K562 (cell line): ENCODE data around the gene ALB.

Experiments used
- AFF4 ChIP-seq: sonication (generic); formaldehyde crosslinking; IDR thresholded peaks from 2 replicates; pipeline ENCODE4 v1.8.0; 2023; ENCODE audit warnings: mild to moderate bottlenecking, missing genetic modification reagents
- CTCF ChIP-seq, 3 experiments: IDR thresholded peaks in 2 of 3; conservative IDR thresholded peaks in 1 of 3; 2 replicates each; pipeline ENCODE4 v1.5.1; 2011 to 2012; ENCODE audit warnings: low read length in 3 of 3, mild to moderate bottlenecking in 3 of 3, control low read depth in 2 of 3, improper control_type of control experiment in 1 of 3, inconsistent platforms in 1 of 3, low read depth in 1 of 3, mixed read lengths in 1 of 3, moderate library complexity in 1 of 3; ENCODE audit not compliant: insufficient read depth in 2 of 3
- GTF3C2 ChIP-seq: IDR thresholded peaks from 3 replicates; pipeline ENCODE4 v1.6.1; 2011; ENCODE audit warnings: borderline replicate concordance, mild to moderate bottlenecking, moderate library complexity; ENCODE audit not compliant: insufficient read length; ENCODE audit errors: extremely low read depth
- TAF1 ChIP-seq: IDR thresholded peaks from 2 replicates; pipeline ENCODE4 v1.6.1; 2011; ENCODE audit warnings: mild to moderate bottlenecking, low read length, moderate library complexity; ENCODE audit not compliant: insufficient read depth, control insufficient read depth, severe bottlenecking; ENCODE audit errors: extremely low read depth

GRCh38 chr4:73429826-73430587 is 25.9 kb downstream of the ALB start:
- TF ChIP-seq AFF4 (CRISPR knock-in tag) (no peak), GTF3C2 (no peak), CTCF (IDR thresholded peaks at IDR 0.05 in 2 of 3, conservative IDR thresholded peaks at IDR 0.05 in 1 of 3; ENCODE audit: insufficient read depth in 2 of 3, low read depth in 1 of 3, low read length in 3 of 3) (no peak), TAF1 (no peak)
